Gastrocnemius medialis (tissue), 4 donors: ENCODE measurements around the gene LRIG1. TPM values are rescaled to one million over a fixed set of nuclear protein-coding genes. Genes with fewer than 3 reads are reported as not detected.

Experiments used
- ATAC-seq, 2 donors: fragments of 150-250 bp; one replicate each; pipeline ENCODE4 v1.9.1; 2016
- DNase-seq, 2 donors: peaks; one replicate each; pipeline ENCODE4 v3.0.0-alpha.2; 2019
- H3K27ac ChIP-seq, 4 donors: fragments of 200-600 bp; sonication (generic); 1 replicate in 1 of 4; 2 replicates in 3 of 4; pipeline ENCODE4 v1.5.1; 2016 to 2018; ENCODE audit warnings: mild to moderate bottlenecking in 2 of 4, moderate library complexity in 1 of 4
- H3K27me3 ChIP-seq, 3 donors: fragments of 200-600 bp; sonication (generic) in 2 of 3; 1 replicate in 1 of 3; 2 replicates in 2 of 3; pipeline versions ENCODE4 v1.5.1 to v1.6.0; 2016 to 2019; ENCODE audit warnings: mild to moderate bottlenecking in 1 of 3, moderate library complexity in 1 of 3
- H3K36me3 ChIP-seq, 2 donors: fragments of 200-600 bp; sonication (generic) in 1 of 2; one replicate each; pipeline ENCODE4 v1.5.1; 2017 to 2018
- H3K4me1 ChIP-seq, 2 donors: fragments of 200-600 bp; sonication (generic) in 1 of 2; one replicate each; pipeline ENCODE4 v1.5.1; 2016 to 2017; ENCODE audit warnings: mild to moderate bottlenecking in 2 of 2
- H3K4me3 ChIP-seq, 4 donors: fragments of 200-600 bp; sonication (generic) in 3 of 4; 1 replicate in 1 of 4; 2 replicates in 3 of 4; pipeline ENCODE4 v1.5.1; 2016 to 2019; ENCODE audit warnings: mild to moderate bottlenecking in 2 of 4
- H3K9me3 ChIP-seq, 3 donors: fragments of 200-600 bp; sonication (generic) in 2 of 3; 1 replicate in 1 of 3; 2 replicates in 2 of 3; pipeline ENCODE4 v1.5.1; 2016 to 2019
- CTCF ChIP-seq, 5 experiments: fragments of 450-650 bp in 3 of 5; fragments of 200-600 bp in 2 of 5; sonication (generic) in 2 of 5; IDR thresholded peaks in 4 of 5; conservative IDR thresholded peaks in 1 of 5; 1 replicate in 4 of 5; 2 replicates in 1 of 5; pipeline ENCODE4 v1.5.1; 2016 to 2019; ENCODE audit warnings: antibody characterized with exemption in 5 of 5, mild to moderate bottlenecking in 3 of 5, moderate library complexity in 3 of 5
- POLR2A ChIP-seq, 2 donors: fragments of 450-650 bp; IDR thresholded peaks; one replicate each; pipeline ENCODE4 v1.6.1; 2017; ENCODE audit warnings: antibody characterized with exemption in 2 of 2, mild to moderate bottlenecking in 2 of 2, moderate library complexity in 2 of 2
- in situ Hi-C, 4 donors: fragments of 200-750 bp; cut with MboI; loops; one replicate each; pipeline versions ENCODE4 v1.15.0 to v1.8.0; 2017; ENCODE audit warnings: low sequenced_read_pairs in 4 of 4
- intact Hi-C: fragments of 100-400 bp; cut with DNase I; formaldehyde crosslinking; loops from one replicate; pipeline ENCODE4 v1.15.1; 2023; ENCODE audit warnings: low total_unique reads
- total RNA-seq, 4 donors: library from RNA; depleted of rRNA; stranded (reverse); fragments of >200 nt; gene quantifications; one replicate each; pipeline versions ENCODE4 v1.1.0 to v1.2.3, GENCODE V29; 2016

Gene LRIG1
- total RNA-seq, 4 donors from 2014 or later = 45.3 to 103 (median 58.6) TPM

DNA sequence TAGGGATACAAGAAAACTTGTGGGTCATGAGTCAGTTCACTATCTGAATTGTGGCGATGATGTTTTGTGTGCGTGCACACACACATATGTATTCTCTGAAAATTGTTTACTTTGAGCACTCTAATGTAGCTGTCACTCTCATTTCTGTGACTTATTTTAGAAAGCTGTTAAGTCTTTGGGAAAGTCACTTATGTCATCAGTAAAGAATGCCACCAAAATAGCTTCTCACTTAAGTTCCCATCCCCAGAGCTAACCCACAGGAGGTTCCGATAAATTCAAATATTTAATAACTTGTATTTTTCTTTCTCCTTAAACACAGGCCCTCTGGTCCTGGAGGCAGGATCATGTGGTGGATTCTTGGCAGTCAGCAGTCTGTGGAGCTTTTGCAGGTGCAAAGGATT lies 138.3 kb downstream of the LRIG1 start:
- ATAC-seq (no peak), DNase-seq (no peak)
- Histone ChIP-seq H3K4me3 (no peak overlapping the region), H3K27ac (no peak overlapping the region), H3K36me3 (no peaks in the 10 kb centered on the region), H3K9me3 (no peaks in the 10 kb centered on the region), H3K4me1 (peaks cover 16 to 20% of the 10 kb centered on the region in 2 donors), H3K27me3 (no peaks in the 10 kb centered on the region)
- intact Hi-C loops (no loop called here), in situ Hi-C loops (no loop called here)
- TF ChIP-seq POLR2A (IDR thresholded peaks at IDR 0.05) = no peak
- TF ChIP-seq CTCF (IDR thresholded peaks at IDR 0.05 in 4 of 5, conservative IDR thresholded peaks at IDR 0.05 in 1 of 5) = no peak

- H3K4me1 ChIP-seq = peaks cover 13 to 20% of the 10 kb centered on the region in 2 donors
- no peak overlapping the region for H3K4me3 ChIP-seq
- DNase-seq (no peak), ATAC-seq (no peak)
- in situ Hi-C loops = no loop called here
- no peak overlapping the region for H3K27ac ChIP-seq
- no peaks in the 10 kb centered on the region for H3K9me3 ChIP-seq
- intact Hi-C loops = no loop called here
- no peak for TF ChIP-seq CTCF (IDR thresholded peaks at IDR 0.05 in 4 of 5, conservative IDR thresholded peaks at IDR 0.05 in 1 of 5)
- H3K27me3 ChIP-seq = no peaks in the 10 kb centered on the region
- H3K36me3 ChIP-seq = no peaks in the 10 kb centered on the region
Measured at GRCh38 chr3:66361356-66361755, 139.5 kb downstream of the LRIG1 start.

DNA sequence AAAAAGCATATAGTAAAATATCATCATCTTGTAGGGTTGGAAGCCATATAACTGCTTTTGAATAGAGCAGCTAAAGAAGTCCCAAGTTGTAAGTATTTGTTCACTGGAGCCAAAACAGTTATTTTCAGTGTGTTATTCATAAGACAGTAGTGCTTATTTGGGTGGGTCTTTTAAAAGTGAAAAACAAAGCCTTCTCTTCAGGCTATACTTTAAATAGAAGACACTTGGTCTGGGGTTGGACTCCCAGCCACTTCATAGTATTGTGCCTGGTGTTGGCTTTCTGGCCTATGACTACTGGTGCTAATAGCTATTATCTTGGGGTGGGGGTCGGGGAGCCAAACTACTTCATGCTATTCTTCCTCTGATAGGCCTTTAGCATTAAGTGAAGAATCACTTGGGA lies 144.8 kb downstream of the LRIG1 start:
- TF ChIP-seq POLR2A (IDR thresholded peaks at IDR 0.05) = no peak
- TF ChIP-seq CTCF (IDR thresholded peaks at IDR 0.05 in 4 of 5, conservative IDR thresholded peaks at IDR 0.05 in 1 of 5) = no peak
- Histone ChIP-seq H3K27ac (no peak overlapping the region), H3K4me3 (no peak overlapping the region), H3K9me3 (no peaks in the 10 kb centered on the region), H3K36me3 (no peaks in the 10 kb centered on the region), H3K4me1 (no peaks in the 10 kb centered on the region), H3K27me3 (no peaks in the 10 kb centered on the region)
- ATAC-seq (no peak), DNase-seq (no peak)
- in situ Hi-C loops = no loop called here
- intact Hi-C loops = no loop called here

GRCh38 chr3:66355394-66355793 lies 145.4 kb downstream of the LRIG1 start:
- Histone ChIP-seq H3K27ac (no peak overlapping the region), H3K27me3 (no peaks in the 10 kb centered on the region), H3K9me3 (no peaks in the 10 kb centered on the region), H3K36me3 (no peaks in the 10 kb centered on the region), H3K4me3 (no peak overlapping the region), H3K4me1 (no peaks in the 10 kb centered on the region)
- ATAC-seq = no peak
- intact Hi-C loops = no loop called here
- no peak for DNase-seq
- TF ChIP-seq POLR2A (IDR thresholded peaks at IDR 0.05) = no peak
- in situ Hi-C loops = no loop called here

DNA sequence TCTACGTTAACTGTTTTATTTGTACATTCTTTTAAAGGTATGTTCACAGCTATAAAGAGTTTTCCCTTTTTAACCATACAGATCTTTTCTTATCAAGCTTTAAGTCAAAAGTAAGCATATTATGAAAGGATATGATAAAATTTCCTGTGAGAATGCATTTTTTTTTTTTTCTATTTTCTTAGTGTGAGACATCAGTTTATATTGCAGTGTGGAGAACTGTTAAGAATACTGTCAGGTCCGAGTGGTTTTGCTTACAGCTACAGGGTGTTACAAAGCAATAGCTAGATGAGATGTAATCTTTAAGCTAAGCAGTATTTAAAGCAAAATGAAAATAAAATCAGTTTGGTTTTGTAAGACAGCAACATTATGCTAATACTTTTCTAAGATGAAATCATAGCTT lies 146.8 kb downstream of the LRIG1 start:
- no peak overlapping the region for H3K27ac ChIP-seq
- peaks cover 0 to 2% of the 10 kb centered on the region in 2 donors for H3K4me1 ChIP-seq
- no peaks in the 10 kb centered on the region for H3K36me3 ChIP-seq
- intact Hi-C loops = no loop called here
- in situ Hi-C loops = no loop called here
- ATAC-seq (no peak), DNase-seq (no peak)
- no peaks in the 10 kb centered on the region for H3K9me3 ChIP-seq
- H3K27me3 ChIP-seq = no peaks in the 10 kb centered on the region
- TF ChIP-seq POLR2A (IDR thresholded peaks at IDR 0.05) (no peak), CTCF (IDR thresholded peaks at IDR 0.05 in 4 of 5, conservative IDR thresholded peaks at IDR 0.05 in 1 of 5) (no peak)
- H3K4me3 ChIP-seq = no peak overlapping the region
